Measurements from ENCODE around the gene KRTAP4-2.

DNA sequence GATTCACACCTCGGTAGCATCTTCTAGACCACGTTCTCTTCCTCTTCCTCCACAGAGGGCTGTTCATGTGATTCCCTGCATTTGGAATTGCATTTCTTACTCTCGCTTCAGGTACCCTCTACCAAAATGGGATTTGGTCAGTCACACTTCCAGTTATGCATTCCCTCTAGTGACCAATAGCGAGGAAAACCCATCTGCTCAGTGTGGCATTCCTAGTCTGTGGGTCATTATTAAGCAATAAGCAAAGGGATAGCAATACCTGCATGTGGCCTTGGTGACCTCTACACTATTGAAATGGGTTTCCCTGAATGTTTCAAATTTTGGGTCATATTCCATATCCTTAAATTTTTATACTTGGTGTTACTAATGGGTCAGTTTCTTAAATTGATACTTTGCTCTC lies 28.0 kb downstream of the KRTAP4-2 start:
- TF ChIP-seq EZH2phosphoT487 (IDR thresholded peaks at IDR 0.05; ENCODE audit: insufficient read depth, low read depth) (no peak), EZH2 (IDR thresholded peaks at IDR 0.05; ENCODE audit: insufficient read depth, poor library complexity, severe bottlenecking) (no peak)

All from GM23248 (cell line).